ENCODE measurements around the gene PFAS. TPM values are rescaled to one million over a fixed set of nuclear protein-coding genes. Genes with fewer than 3 reads are reported as not detected.

Gene PFAS
- total and polyA plus RNA-seq, 7 donors, result 1.4 to 22.2 (median 4.9) TPM

DNA sequence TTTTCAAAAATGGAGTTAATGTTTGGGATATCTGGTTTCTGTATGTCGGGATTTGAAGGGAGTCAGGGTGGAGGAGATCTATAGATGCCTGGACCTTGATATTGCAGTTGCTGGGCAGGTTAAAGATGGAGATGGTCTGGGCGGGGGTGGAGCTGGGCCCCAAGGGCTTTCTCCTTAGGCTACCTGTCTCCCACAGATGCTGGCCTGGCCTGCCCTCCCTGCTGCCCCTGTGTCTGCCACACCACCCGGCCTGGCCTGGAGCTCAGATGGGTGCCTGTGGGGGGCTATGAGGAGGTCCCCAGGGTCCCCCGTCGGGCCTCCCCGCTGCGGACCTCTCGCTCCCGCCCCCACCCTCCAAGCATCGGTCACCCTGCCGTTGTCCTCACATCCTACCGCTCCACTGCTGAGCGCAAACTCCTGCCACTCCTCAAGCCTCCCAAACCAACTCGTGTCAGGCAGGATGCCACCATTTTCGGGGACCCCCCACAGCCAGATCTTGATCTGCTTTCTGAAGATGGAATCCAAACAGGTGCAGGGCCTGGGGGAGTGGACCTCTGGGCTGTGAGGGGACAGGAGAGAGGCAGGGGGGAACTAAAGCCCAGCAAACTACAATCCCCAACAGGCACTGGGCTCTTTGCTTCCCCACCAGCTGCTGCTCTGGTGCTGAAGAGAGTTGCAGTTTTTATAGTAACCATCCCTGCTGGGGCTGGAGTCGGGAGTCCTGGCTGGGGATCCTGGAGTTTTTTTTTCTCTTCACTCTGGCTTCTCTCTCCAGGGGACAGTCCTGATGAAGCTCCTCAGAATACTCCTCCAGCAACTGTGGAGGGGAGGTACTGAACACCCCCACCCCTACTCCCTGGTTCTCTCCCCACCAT, 63.9 kb downstream of the PFAS start:
- H3K27me3 ChIP-seq, result peaks cover 12 to 57% (median 49%) of the 10 kb centered on the region in 3 donors
- intact Hi-C loops (cut with DNase I), result no loop called here
- 62 to 76% methylated on average over 16 of the region's 16 CpGs for WGBS, 2 donors

GRCh38 chr17:8314797-8315763, 66.0 kb downstream of the PFAS start:
- Histone ChIP-seq H3K27me3 (peaks cover 12 to 62% (median 49%) of the 10 kb centered on the region in 3 donors), H3K4me1 (no peaks in the 10 kb centered on the region), H3K36me3 (no peaks in the 10 kb centered on the region), H3K4me3 (no peak overlapping the region), H3K27ac (no peak overlapping the region), H3K9me3 (no peaks in the 10 kb centered on the region)
- intact Hi-C loops (cut with DNase I), result no loop called here
- no peak for DNase-seq
- 14 to 31% methylated on average over 29 of the region's 29 CpGs for WGBS, 2 donors
- TF ChIP-seq EP300 (IDR thresholded peaks at IDR 0.05) (no peak), POLR2AphosphoS5 (IDR thresholded peaks at IDR 0.05) (no peak), CTCF (IDR thresholded peaks at IDR 0.05) (no peak), POLR2A (IDR thresholded peaks at IDR 0.05) (no peak)

More for the DNA sequence above, 63.9 kb downstream of the PFAS start:
- Histone ChIP-seq H3K4me1 (no peaks in the 10 kb centered on the region), H3K9me3 (no peaks in the 10 kb centered on the region), H3K27ac (no peak overlapping the region), H3K36me3 (no peaks in the 10 kb centered on the region), H3K4me3 (no peak overlapping the region)
- TF ChIP-seq EP300 (IDR thresholded peaks at IDR 0.05), result no peak
- no peak for TF ChIP-seq CTCF (IDR thresholded peaks at IDR 0.05)
- TF ChIP-seq POLR2A (IDR thresholded peaks at IDR 0.05), result no peak
- no peak for TF ChIP-seq POLR2AphosphoS5 (IDR thresholded peaks at IDR 0.05)
- DNase-seq, result no peak

GRCh38 chr17:8315764-8316217, 66.7 kb downstream of the PFAS start:
- intact Hi-C loops (cut with DNase I), result no loop called here
- Histone ChIP-seq H3K27ac (no peak overlapping the region), H3K4me1 (no peaks in the 10 kb centered on the region), H3K9me3 (no peaks in the 10 kb centered on the region), H3K27me3 (peaks cover 12 to 62% (median 49%) of the 10 kb centered on the region in 3 donors), H3K36me3 (no peaks in the 10 kb centered on the region), H3K4me3 (no peak overlapping the region)
- no peak for DNase-seq
- 23 to 53% methylated on average over 26 of the region's 26 CpGs for WGBS, 2 donors
- no peak for TF ChIP-seq POLR2A (IDR thresholded peaks at IDR 0.05)
- TF ChIP-seq CTCF (IDR thresholded peaks at IDR 0.05), result no peak
- TF ChIP-seq POLR2AphosphoS5 (IDR thresholded peaks at IDR 0.05), result no peak
- no peak for TF ChIP-seq EP300 (IDR thresholded peaks at IDR 0.05)

- no peak for TF ChIP-seq POLR2AphosphoS5 (IDR thresholded peaks at IDR 0.05)
- TF ChIP-seq EP300 (IDR thresholded peaks at IDR 0.05), result no peak
- TF ChIP-seq CTCF (IDR thresholded peaks at IDR 0.05), result no peak
- TF ChIP-seq POLR2A (IDR thresholded peaks at IDR 0.05), result no peak
- no peak overlapping the region for H3K27ac ChIP-seq
- WGBS, 2 donors, result 77 to 86% methylated on average over 24 of the region's 24 CpGs
- intact Hi-C loops (cut with DNase I), result no loop called here
- no peaks in the 10 kb centered on the region for H3K36me3 ChIP-seq
- DNase-seq, result no peak
- no peak overlapping the region for H3K4me3 ChIP-seq
- H3K27me3 ChIP-seq, result peaks cover 8 to 50% (median 38%) of the 10 kb centered on the region in 3 donors
- no peaks in the 10 kb centered on the region for H3K4me1 ChIP-seq
- H3K9me3 ChIP-seq, result no peaks in the 10 kb centered on the region
Measured at GRCh38 chr17:8318010-8318935, 69.2 kb downstream of the PFAS start.
